H1 (cell line): ENCODE data around the gene RASGRF1. TPM values are rescaled to one million over a fixed set of nuclear protein-coding genes. Genes with fewer than 3 reads are reported as not detected.

Experiments
- ATF2 ChIP-seq: IDR thresholded peaks from 2 replicates; pipeline ENCODE4 v1.6.1; 2012; ENCODE audit warnings: low read length, inconsistent platforms
- polyA plus RNA-seq, 7 experiments: library from polyadenylated mRNA; depleted of rRNA in 3 of 7; stranded (reverse) in 5 of 7; unstranded in 2 of 7; fragments of >200 nt in 5 of 7; fragments of 200-250 nt in 2 of 7; gene quantifications; 1 replicate in 5 of 7; 2 replicates in 1 of 7; 4 replicates in 1 of 7; pipeline versions ENCODE4 v1.2.1 to v1.2.3, GENCODE V29; 2011 to 2013; ENCODE audit warnings: missing spikeins in 2 of 7, mixed read lengths in 2 of 7
- total RNA-seq: library from RNA; stranded (reverse); fragmentation: NEBNext Ultra II Directional; extraction: Animal tissue kit (Norgen Biotek cat#: 25700); gene quantifications from 2 replicates; pipeline ENCODE4 v1.2.1, GENCODE V29; 2021

The RASGRF1 gene
- total and polyA plus RNA-seq, 2 of the 8 experiments (the other 6 are each of a cell fraction or from before 2014, with no cell fraction given), result 0.42 to 0.67 TPM

GRCh38 chr15:78925076-78925624, 165.4 kb downstream of the RASGRF1 start (continued):
- TF ChIP-seq ATF2, result no peak
